Keratinocyte (primary cell): ENCODE data around the gene ID2. TPM values are rescaled to one million over a fixed set of nuclear protein-coding genes. Genes with fewer than 3 reads are reported as not detected.
A peak's percentile ranks its signal among the peaks of the same experiment; 100 is the strongest.

Source experiments
- DNase-seq: peaks from one replicate; pipeline ENCODE4 v3.0.0-alpha.2; 2011; ENCODE audit warnings: low read depth, missing footprints, low spot score
- FAIRE-seq: peaks from 2 replicates; lab custom pipeline; 2011; peaks lifted over from hg19 to GRCh38; lab: Jason Lieb, UNC
- H2AFZ ChIP-seq: 2 replicates; pipeline ENCODE4 v1.6.0; 2012; ENCODE audit warnings: low read length, control low read depth, inconsistent platforms; ENCODE audit not compliant: control insufficient read depth
- H3K27ac ChIP-seq: 2 replicates; pipeline ENCODE4 v1.5.1; 2011; ENCODE audit warnings: low read length; ENCODE audit not compliant: control insufficient read depth, insufficient read depth
- H3K27me3 ChIP-seq: 3 replicates; pipeline ENCODE4 v1.6.0; 2011; ENCODE audit warnings: low read length; ENCODE audit not compliant: control insufficient read depth, insufficient read depth; ENCODE audit errors: extremely low read depth
- H3K36me3 ChIP-seq, 2 experiments: 2 replicates in 1 of 2; 3 replicates in 1 of 2; pipeline ENCODE4 v1.5.1; 2011; ENCODE audit warnings: low read length in 2 of 2, mild to moderate bottlenecking in 1 of 2; ENCODE audit not compliant: control insufficient read depth in 2 of 2, insufficient read depth in 2 of 2; ENCODE audit errors: extremely low read depth in 1 of 2
- H3K4me1 ChIP-seq: 3 replicates; pipeline ENCODE4 v1.5.1; 2011; ENCODE audit warnings: low read length; ENCODE audit not compliant: control insufficient read depth, insufficient read depth; ENCODE audit errors: extremely low read depth
- H3K4me2 ChIP-seq: 3 replicates; pipeline ENCODE4 v1.6.0; 2011; ENCODE audit warnings: low read depth, low read length; ENCODE audit not compliant: control insufficient read depth, insufficient read depth; ENCODE audit errors: extremely low read depth
- H3K4me3 ChIP-seq, 3 experiments: fragments of 200-600 bp in 1 of 3; sonication (generic) in 1 of 3; 2 replicates in 2 of 3; 3 replicates in 1 of 3; pipeline ENCODE4 v1.5.1; 2011 to 2016; ENCODE audit warnings: low read length in 3 of 3, mild to moderate bottlenecking in 3 of 3, control low read depth in 2 of 3, inconsistent platforms in 1 of 3, low read depth in 1 of 3, mixed read lengths in 1 of 3, mixed run types in 1 of 3, moderate library complexity in 1 of 3; ENCODE audit not compliant: control insufficient read depth in 2 of 3, insufficient read depth in 2 of 3; ENCODE audit errors: extremely low read depth in 1 of 3
- H3K79me2 ChIP-seq: 2 replicates; pipeline ENCODE4 v1.6.0; 2012; ENCODE audit warnings: low read length; ENCODE audit not compliant: control insufficient read depth, insufficient read depth
- H3K9ac ChIP-seq: 3 replicates; pipeline ENCODE4 v1.6.0; 2011; ENCODE audit warnings: low read length; ENCODE audit not compliant: control insufficient read depth, insufficient read depth; ENCODE audit errors: extremely low read depth
- H3K9me1 ChIP-seq: 3 replicates; pipeline ENCODE4 v1.6.0; 2011; ENCODE audit warnings: low read length; ENCODE audit not compliant: control insufficient read depth, insufficient read depth; ENCODE audit errors: extremely low read depth
- H3K9me3 ChIP-seq: 2 replicates; pipeline ENCODE4 v1.5.1; 2012; ENCODE audit warnings: low read depth, low read length; ENCODE audit not compliant: control insufficient read depth
- H4K20me1 ChIP-seq: 3 replicates; pipeline ENCODE4 v1.6.0; 2011; ENCODE audit warnings: low read length; ENCODE audit not compliant: control insufficient read depth, insufficient read depth; ENCODE audit errors: extremely low read depth
- CTCF ChIP-seq, 3 experiments: IDR thresholded peaks in 1 of 3; conservative IDR thresholded peaks in 1 of 3; optimal IDR thresholded peaks in 1 of 3; 2 replicates in 2 of 3; 3 replicates in 1 of 3; pipeline versions ENCODE3 to v1.5.1; 2011; ENCODE audit warnings: low read length in 3 of 3, mild to moderate bottlenecking in 3 of 3, moderate library complexity in 2 of 3, control low read depth in 1 of 3, inconsistent platforms in 1 of 3; ENCODE audit not compliant: insufficient read depth in 2 of 3; ENCODE audit errors: extremely low read depth in 1 of 3
- EZH2 ChIP-seq: IDR thresholded peaks from one replicate; pipeline ENCODE4 v1.6.1; 2012; ENCODE audit warnings: inconsistent platforms, mild to moderate bottlenecking, low read length, moderate library complexity
- dilution Hi-C: fragments of 300-500 bp; cut with MboI; formaldehyde crosslinking; loops from one replicate; pipeline ENCODE4 v1.7.0; 2020; ENCODE audit warnings: low sequenced_read_pairs; ENCODE audit not compliant: extremely low pct_ligation_motif_present
- polyA plus RNA-seq, 5 experiments: library from polyadenylated mRNA; depleted of rRNA in 3 of 5; stranded (reverse) in 3 of 5; stranded (forward) in 1 of 5; unstranded in 1 of 5; fragments of >200 nt; gene quantifications; 1 replicate in 1 of 5; 2 replicates in 3 of 5; 3 replicates in 1 of 5; pipeline versions ENCODE4 v1.2.1 to v1.2.3, GENCODE V29; 2011 to 2012; ENCODE audit warnings: missing spikeins in 2 of 5, low read depth in 1 of 5, low replicate concordance in 1 of 5

The ID2 gene
- polyA plus RNA-seq, 1 donor (not counting 4 experiments of a cell fraction or from before 2014, with no cell fraction given) = 6.3 TPM

- Histone ChIP-seq H3K36me3 (no peaks in the 10 kb centered on the region), H3K4me3 (peak overlapping the region in 1 of 3 experiments; percentile 36), H4K20me1 (no peaks in the 10 kb centered on the region), H3K27ac (no peak overlapping the region), H3K9ac (no peak overlapping the region), H3K79me2 (no peaks in the 10 kb centered on the region), H3K4me2 (peak overlapping the region; percentile 56), H3K4me1 (peaks cover 22% of the 10 kb centered on the region), H2AFZ (no peak overlapping the region), H3K27me3 (peaks cover 44% of the 10 kb centered on the region), H3K9me3 (peaks cover 3% of the 10 kb centered on the region), H3K9me1 (no peaks in the 10 kb centered on the region)
- dilution Hi-C loops = no loop called here
- FAIRE-seq (no peak), DNase-seq (no peak)
- TF ChIP-seq EZH2 = peak; percentile 90
- no peak for TF ChIP-seq CTCF (optimal IDR thresholded peaks at IDR 0.05 in 1 of 3, IDR thresholded peaks at IDR 0.05 in 1 of 3, conservative IDR thresholded peaks at IDR 0.05 in 1 of 3; ENCODE audit: extremely low read depth in 1 of 3, insufficient read depth in 2 of 3, low read length in 3 of 3)
Observed at GRCh38 chr2:8676921-8677645, 4.8 kb upstream of the ID2 start.

- Histone ChIP-seq H4K20me1 (no peaks in the 10 kb centered on the region), H3K9me1 (no peaks in the 10 kb centered on the region), H3K79me2 (no peaks in the 10 kb centered on the region), H3K4me2 (peak overlapping the region; percentile 82), H3K9ac (no peak overlapping the region), H3K36me3 (no peaks in the 10 kb centered on the region), H3K27ac (no peak overlapping the region), H3K4me1 (peaks cover 29% of the 10 kb centered on the region), H3K9me3 (peaks cover 3% of the 10 kb centered on the region), H3K27me3 (peaks cover 44% of the 10 kb centered on the region), H2AFZ (no peak overlapping the region), H3K4me3 (peak overlapping the region in 2 of 3 experiments; percentile 49 to 60)
- dilution Hi-C loops = no loop called here
- FAIRE-seq (no peak), DNase-seq (no peak)
- TF ChIP-seq CTCF (optimal IDR thresholded peaks at IDR 0.05 in 1 of 3, IDR thresholded peaks at IDR 0.05 in 1 of 3, conservative IDR thresholded peaks at IDR 0.05 in 1 of 3; ENCODE audit: extremely low read depth in 1 of 3, insufficient read depth in 2 of 3, low read length in 3 of 3) = no peak
- no peak for TF ChIP-seq EZH2
Observed at GRCh38 chr2:8677646-8678592, 3.9 kb upstream of the ID2 start.
